Keratinocyte (primary cell): Measurements from ENCODE around the gene SRSF8. TPM values are rescaled to one million over a fixed set of nuclear protein-coding genes. Genes with fewer than 3 reads are reported as not detected.

Experiments used
- DNase-seq: peaks from one replicate; pipeline ENCODE4 v3.0.0-alpha.2; 2011; ENCODE audit warnings: low read depth, missing footprints, low spot score
- FAIRE-seq: peaks from 2 replicates; lab custom pipeline; 2011; peaks lifted over from hg19 to GRCh38; lab: Jason Lieb, UNC
- H2AFZ ChIP-seq: 2 replicates; pipeline ENCODE4 v1.6.0; 2012; ENCODE audit warnings: low read length, control low read depth, inconsistent platforms; ENCODE audit not compliant: control insufficient read depth
- H3K27ac ChIP-seq: 2 replicates; pipeline ENCODE4 v1.5.1; 2011; ENCODE audit warnings: low read length; ENCODE audit not compliant: control insufficient read depth, insufficient read depth
- H3K27me3 ChIP-seq: 3 replicates; pipeline ENCODE4 v1.6.0; 2011; ENCODE audit warnings: low read length; ENCODE audit not compliant: control insufficient read depth, insufficient read depth; ENCODE audit errors: extremely low read depth
- H3K36me3 ChIP-seq, 2 experiments: 2 replicates in 1 of 2; 3 replicates in 1 of 2; pipeline ENCODE4 v1.5.1; 2011; ENCODE audit warnings: low read length in 2 of 2, mild to moderate bottlenecking in 1 of 2; ENCODE audit not compliant: control insufficient read depth in 2 of 2, insufficient read depth in 2 of 2; ENCODE audit errors: extremely low read depth in 1 of 2
- H3K4me1 ChIP-seq: 3 replicates; pipeline ENCODE4 v1.5.1; 2011; ENCODE audit warnings: low read length; ENCODE audit not compliant: control insufficient read depth, insufficient read depth; ENCODE audit errors: extremely low read depth
- H3K4me2 ChIP-seq: 3 replicates; pipeline ENCODE4 v1.6.0; 2011; ENCODE audit warnings: low read depth, low read length; ENCODE audit not compliant: control insufficient read depth, insufficient read depth; ENCODE audit errors: extremely low read depth
- H3K4me3 ChIP-seq, 3 experiments: fragments of 200-600 bp in 1 of 3; sonication (generic) in 1 of 3; 2 replicates in 2 of 3; 3 replicates in 1 of 3; pipeline ENCODE4 v1.5.1; 2011 to 2016; ENCODE audit warnings: low read length in 3 of 3, mild to moderate bottlenecking in 3 of 3, control low read depth in 2 of 3, inconsistent platforms in 1 of 3, low read depth in 1 of 3, mixed read lengths in 1 of 3, mixed run types in 1 of 3, moderate library complexity in 1 of 3; ENCODE audit not compliant: control insufficient read depth in 2 of 3, insufficient read depth in 2 of 3; ENCODE audit errors: extremely low read depth in 1 of 3
- H3K79me2 ChIP-seq: 2 replicates; pipeline ENCODE4 v1.6.0; 2012; ENCODE audit warnings: low read length; ENCODE audit not compliant: control insufficient read depth, insufficient read depth
- H3K9ac ChIP-seq: 3 replicates; pipeline ENCODE4 v1.6.0; 2011; ENCODE audit warnings: low read length; ENCODE audit not compliant: control insufficient read depth, insufficient read depth; ENCODE audit errors: extremely low read depth
- H3K9me1 ChIP-seq: 3 replicates; pipeline ENCODE4 v1.6.0; 2011; ENCODE audit warnings: low read length; ENCODE audit not compliant: control insufficient read depth, insufficient read depth; ENCODE audit errors: extremely low read depth
- H3K9me3 ChIP-seq: 2 replicates; pipeline ENCODE4 v1.5.1; 2012; ENCODE audit warnings: low read depth, low read length; ENCODE audit not compliant: control insufficient read depth
- H4K20me1 ChIP-seq: 3 replicates; pipeline ENCODE4 v1.6.0; 2011; ENCODE audit warnings: low read length; ENCODE audit not compliant: control insufficient read depth, insufficient read depth; ENCODE audit errors: extremely low read depth
- CTCF ChIP-seq, 3 experiments: IDR thresholded peaks in 1 of 3; conservative IDR thresholded peaks in 1 of 3; optimal IDR thresholded peaks in 1 of 3; 2 replicates in 2 of 3; 3 replicates in 1 of 3; pipeline versions ENCODE3 to v1.5.1; 2011; ENCODE audit warnings: low read length in 3 of 3, mild to moderate bottlenecking in 3 of 3, moderate library complexity in 2 of 3, control low read depth in 1 of 3, inconsistent platforms in 1 of 3; ENCODE audit not compliant: insufficient read depth in 2 of 3; ENCODE audit errors: extremely low read depth in 1 of 3
- EZH2 ChIP-seq: IDR thresholded peaks from one replicate; pipeline ENCODE4 v1.6.1; 2012; ENCODE audit warnings: inconsistent platforms, mild to moderate bottlenecking, low read length, moderate library complexity
- dilution Hi-C: fragments of 300-500 bp; cut with MboI; formaldehyde crosslinking; loops from one replicate; pipeline ENCODE4 v1.7.0; 2020; ENCODE audit warnings: low sequenced_read_pairs; ENCODE audit not compliant: extremely low pct_ligation_motif_present
- polyA plus RNA-seq, 5 experiments: library from polyadenylated mRNA; depleted of rRNA in 3 of 5; stranded (reverse) in 3 of 5; stranded (forward) in 1 of 5; unstranded in 1 of 5; fragments of >200 nt; gene quantifications; 1 replicate in 1 of 5; 2 replicates in 3 of 5; 3 replicates in 1 of 5; pipeline versions ENCODE4 v1.2.1 to v1.2.3, GENCODE V29; 2011 to 2012; ENCODE audit warnings: missing spikeins in 2 of 5, low read depth in 1 of 5, low replicate concordance in 1 of 5

The SRSF8 gene
- polyA plus RNA-seq, 1 donor (not counting 4 experiments of a cell fraction or from before 2014, with no cell fraction given): 47.7 TPM

GRCh38 chr11:95101935-95102334, 35.2 kb downstream of the SRSF8 start:
- dilution Hi-C loops: no loop called here
- no peak for TF ChIP-seq CTCF (optimal IDR thresholded peaks at IDR 0.05 in 1 of 3, IDR thresholded peaks at IDR 0.05 in 1 of 3, conservative IDR thresholded peaks at IDR 0.05 in 1 of 3; ENCODE audit: extremely low read depth in 1 of 3, insufficient read depth in 2 of 3, low read length in 3 of 3)
- TF ChIP-seq EZH2: no peak
- DNase-seq (no peak), FAIRE-seq (no peak)
- Histone ChIP-seq H3K4me3 (no peak overlapping the region), H3K79me2 (peaks cover 16% of the 10 kb centered on the region), H3K9me1 (no peaks in the 10 kb centered on the region), H3K4me1 (peaks cover 23% of the 10 kb centered on the region), H3K27me3 (no peaks in the 10 kb centered on the region), H3K36me3 (no peaks in the 10 kb centered on the region), H3K9ac (no peak overlapping the region), H3K4me2 (no peak overlapping the region), H4K20me1 (no peaks in the 10 kb centered on the region), H3K9me3 (no peaks in the 10 kb centered on the region), H3K27ac (no peak overlapping the region), H2AFZ (no peak overlapping the region)

- Histone ChIP-seq H3K79me2 (peaks cover 16% of the 10 kb centered on the region), H3K27me3 (no peaks in the 10 kb centered on the region), H3K4me3 (no peak overlapping the region), H3K9me1 (no peaks in the 10 kb centered on the region), H3K27ac (no peak overlapping the region), H3K4me1 (peaks cover 31% of the 10 kb centered on the region), H2AFZ (no peak overlapping the region), H3K9me3 (no peaks in the 10 kb centered on the region), H3K9ac (no peak overlapping the region), H4K20me1 (no peaks in the 10 kb centered on the region), H3K4me2 (no peak overlapping the region), H3K36me3 (no peaks in the 10 kb centered on the region)
- TF ChIP-seq CTCF (optimal IDR thresholded peaks at IDR 0.05 in 1 of 3, IDR thresholded peaks at IDR 0.05 in 1 of 3, conservative IDR thresholded peaks at IDR 0.05 in 1 of 3; ENCODE audit: extremely low read depth in 1 of 3, insufficient read depth in 2 of 3, low read length in 3 of 3): no peak
- no peak for TF ChIP-seq EZH2
- dilution Hi-C loops: no loop called here
- DNase-seq (no peak), FAIRE-seq (no peak)
Observed at GRCh38 chr11:95102733-95103132, 36.0 kb downstream of the SRSF8 start.
